Measurements from ENCODE around the gene EYA4. TPM values are rescaled to one million over a fixed set of nuclear protein-coding genes. Genes with fewer than 3 reads are reported as not detected.

Gene EYA4
- total and polyA plus RNA-seq, 2 donors (not counting 1 experiment from before 2014, with no cell fraction given): 4.6 to 38.0 TPM

- Histone ChIP-seq H2AFZ (ENCODE audit: low read length) (no peak overlapping the region), H4K20me1 (ENCODE audit: control insufficient read depth, extremely low read depth, insufficient read depth, low read length) (no peaks in the 10 kb centered on the region), H3K4me3 (replicated peaks in 1 of 4; ENCODE audit: control extremely low read depth in 1 of 4, insufficient read depth in 1 of 4, low read depth in 3 of 4, low read length in 4 of 4) (no peak overlapping the region), H3K36me3 (ENCODE audit: control insufficient read depth, insufficient read depth, low read length) (no peaks in the 10 kb centered on the region), H3K79me2 (ENCODE audit: control insufficient read depth, insufficient read depth, low read length) (no peaks in the 10 kb centered on the region), H3K27me3 (ENCODE audit: control insufficient read depth, insufficient read depth, low read length) (no peaks in the 10 kb centered on the region), H3K4me1 (ENCODE audit: control insufficient read depth, extremely low read depth, insufficient read depth, low read length) (no peaks in the 10 kb centered on the region), H3K9ac (ENCODE audit: insufficient read depth, low read length) (no peak overlapping the region), H3K9me3 (ENCODE audit: control insufficient read depth, insufficient read depth, low read depth, low read length) (no peaks in the 10 kb centered on the region), H3K27ac (ENCODE audit: insufficient read depth, low read length) (no peak overlapping the region), H3K4me2 (ENCODE audit: extremely low read depth, insufficient read depth, low read length) (no peak overlapping the region)
- no peak for TF ChIP-seq CTCF (conservative IDR thresholded peaks at IDR 0.05 in 1 of 2, IDR thresholded peaks at IDR 0.05 in 1 of 2; ENCODE audit: low read depth in 1 of 2, low read length in 2 of 2)
- TF ChIP-seq EZH2 (IDR thresholded peaks at IDR 0.05; ENCODE audit: low read length, missing control alignments): no peak
- no peak for DNase-seq (ENCODE audit: low read depth in 2 of 2)
Measured at GRCh38 chr6:133426038-133426437, 184.9 kb downstream of the EYA4 start.

GRCh38 chr6:133428295-133428694 is 187.1 kb downstream of the EYA4 start:
- H3K79me2 ChIP-seq (ENCODE audit: control insufficient read depth, insufficient read depth, low read length): no peaks in the 10 kb centered on the region
- H4K20me1 ChIP-seq (ENCODE audit: control insufficient read depth, extremely low read depth, insufficient read depth, low read length): no peaks in the 10 kb centered on the region
- H3K9ac ChIP-seq (ENCODE audit: insufficient read depth, low read length): no peak overlapping the region
- TF ChIP-seq EZH2 (IDR thresholded peaks at IDR 0.05; ENCODE audit: low read length, missing control alignments): no peak
- TF ChIP-seq CTCF (conservative IDR thresholded peaks at IDR 0.05 in 1 of 2, IDR thresholded peaks at IDR 0.05 in 1 of 2; ENCODE audit: low read depth in 1 of 2, low read length in 2 of 2): no peak
- no peaks in the 10 kb centered on the region for H3K27me3 ChIP-seq (ENCODE audit: control insufficient read depth, insufficient read depth, low read length)
- no peak overlapping the region for H3K4me2 ChIP-seq (ENCODE audit: extremely low read depth, insufficient read depth, low read length)
- H2AFZ ChIP-seq (ENCODE audit: low read length): no peak overlapping the region
- no peak overlapping the region for H3K27ac ChIP-seq (ENCODE audit: insufficient read depth, low read length)
- DNase-seq (ENCODE audit: low read depth in 2 of 2): no peak
- H3K4me1 ChIP-seq (ENCODE audit: control insufficient read depth, extremely low read depth, insufficient read depth, low read length): no peaks in the 10 kb centered on the region
- no peak overlapping the region for H3K4me3 ChIP-seq (replicated peaks in 1 of 4; ENCODE audit: control extremely low read depth in 1 of 4, insufficient read depth in 1 of 4, low read depth in 3 of 4, low read length in 4 of 4)
- no peaks in the 10 kb centered on the region for H3K9me3 ChIP-seq (ENCODE audit: control insufficient read depth, insufficient read depth, low read depth, low read length)
- no peaks in the 10 kb centered on the region for H3K36me3 ChIP-seq (ENCODE audit: control insufficient read depth, insufficient read depth, low read length)

- Histone ChIP-seq H3K79me2 (ENCODE audit: control insufficient read depth, insufficient read depth, low read length) (no peaks in the 10 kb centered on the region), H3K27ac (ENCODE audit: insufficient read depth, low read length) (no peak overlapping the region), H2AFZ (ENCODE audit: low read length) (no peak overlapping the region), H3K9me3 (ENCODE audit: control insufficient read depth, insufficient read depth, low read depth, low read length) (no peaks in the 10 kb centered on the region), H3K36me3 (ENCODE audit: control insufficient read depth, insufficient read depth, low read length) (no peaks in the 10 kb centered on the region), H4K20me1 (ENCODE audit: control insufficient read depth, extremely low read depth, insufficient read depth, low read length) (no peaks in the 10 kb centered on the region), H3K27me3 (ENCODE audit: control insufficient read depth, insufficient read depth, low read length) (no peaks in the 10 kb centered on the region), H3K4me3 (replicated peaks in 1 of 4; ENCODE audit: control extremely low read depth in 1 of 4, insufficient read depth in 1 of 4, low read depth in 3 of 4, low read length in 4 of 4) (no peak overlapping the region), H3K9ac (ENCODE audit: insufficient read depth, low read length) (no peak overlapping the region), H3K4me1 (ENCODE audit: control insufficient read depth, extremely low read depth, insufficient read depth, low read length) (no peaks in the 10 kb centered on the region), H3K4me2 (ENCODE audit: extremely low read depth, insufficient read depth, low read length) (no peak overlapping the region)
- TF ChIP-seq EZH2 (IDR thresholded peaks at IDR 0.05; ENCODE audit: low read length, missing control alignments) (no peak), CTCF (conservative IDR thresholded peaks at IDR 0.05 in 1 of 2, IDR thresholded peaks at IDR 0.05 in 1 of 2; ENCODE audit: low read depth in 1 of 2, low read length in 2 of 2) (no peak)
- no peak for DNase-seq (ENCODE audit: low read depth in 2 of 2)
Measured at GRCh38 chr6:133430530-133430929, 189.4 kb downstream of the EYA4 start.
